CD4-positive, alpha-beta memory T cell (primary cell): Measurements from ENCODE around the gene ZNF260. TPM values are rescaled to one million over a fixed set of nuclear protein-coding genes. Genes with fewer than 3 reads are reported as not detected.
"Not testable (repeated sequence)": the region's sequence is repeated elsewhere in the genome, so short reads cannot be mapped to it uniquely, and the experiment has no call there.

Experiments
- CTCF ChIA-PET: fragments of 350-600 bp; sonication (Branson Sonifier 250); formaldehyde crosslinking; loops from one replicate; lab custom pipeline; 2021; ENCODE audit warnings: inconsistent platforms; ENCODE audit not compliant: partially characterized antibody; lab: Charles Lee
- POLR2A ChIA-PET: fragments of 350-600 bp; sonication (Branson Sonifier 250); formaldehyde crosslinking; loops from one replicate; lab custom pipeline; 2021; ENCODE audit not compliant: partially characterized antibody; lab: Charles Lee
- DNase-seq, 5 donors: peaks; one replicate each; pipeline versions ENCODE4 v3.0.0 to v3.0.0-alpha.2; 2020 to 2022; ENCODE audit warnings: mixed read lengths in 1 of 5
- H3K27ac ChIP-seq: one replicate; pipeline ENCODE4 v1.7.0; 2013; ENCODE audit warnings: low read depth, low read length
- H3K27me3 ChIP-seq: 2 replicates; pipeline ENCODE4 v1.7.0; 2013; ENCODE audit warnings: mild to moderate bottlenecking, low read length, moderate library complexity; ENCODE audit not compliant: insufficient read depth
- H3K36me3 ChIP-seq: 2 replicates; pipeline ENCODE4 v1.7.0; 2013; ENCODE audit warnings: mild to moderate bottlenecking, low read length, moderate library complexity; ENCODE audit not compliant: insufficient read depth
- H3K4me1 ChIP-seq: 2 replicates; pipeline ENCODE4 v1.7.0; 2013; ENCODE audit warnings: mild to moderate bottlenecking, low read length, moderate library complexity; ENCODE audit not compliant: insufficient read depth
- H3K4me3 ChIP-seq, 2 donors: one replicate each; pipeline ENCODE4 v1.7.0; 2013; ENCODE audit warnings: low read length in 2 of 2, mild to moderate bottlenecking in 1 of 2
- H3K9me3 ChIP-seq, 2 donors: one replicate each; pipeline ENCODE4 v1.7.0; 2013; ENCODE audit warnings: low read length in 2 of 2, control low read depth in 1 of 2; ENCODE audit not compliant: control insufficient read depth in 1 of 2
- H3K27ac Mint-ChIP-seq, 7 donors: one replicate each; pipeline ENCODE4 v1.8.0; 2020 to 2021; ENCODE audit warnings: mixed read lengths in 7 of 7, mild to moderate bottlenecking in 6 of 7, inconsistent platforms in 3 of 7, moderate library complexity in 3 of 7
- H3K27me3 Mint-ChIP-seq, 2 donors: one replicate each; pipeline ENCODE4 v1.8.0; 2020 to 2021; ENCODE audit warnings: mixed read lengths in 2 of 2
- H3K36me3 Mint-ChIP-seq, 2 donors: one replicate each; pipeline ENCODE4 v1.8.0; 2020 to 2021; ENCODE audit warnings: mixed read lengths in 2 of 2, inconsistent platforms in 1 of 2, mild to moderate bottlenecking in 1 of 2
- H3K4me1 Mint-ChIP-seq, 4 donors: one replicate each; pipeline ENCODE4 v1.8.0; 2020 to 2021; ENCODE audit warnings: mixed read lengths in 4 of 4, mild to moderate bottlenecking in 1 of 4
- H3K4me3 Mint-ChIP-seq, 8 donors: one replicate each; pipeline ENCODE4 v1.8.0; 2020 to 2021; ENCODE audit warnings: mixed read lengths in 8 of 8, mild to moderate bottlenecking in 7 of 8, moderate library complexity in 6 of 8, inconsistent platforms in 3 of 8
- H3K9me3 Mint-ChIP-seq, 8 donors: one replicate each; pipeline ENCODE4 v1.8.0; 2020 to 2021; ENCODE audit warnings: mixed read lengths in 8 of 8, mild to moderate bottlenecking in 5 of 8, inconsistent platforms in 3 of 8, moderate library complexity in 1 of 8
- intact Hi-C: fragments of 100-400 bp; cut with micrococcal nuclease; formaldehyde crosslinking; loops from one replicate; pipeline ENCODE4 v1.15.1; 2023
- polyA plus RNA-seq, 2 donors: library from polyadenylated mRNA; unstranded; fragments of 300-500 nt; fragmentation: Illumina TruSeq; gene quantifications; one replicate each; pipeline ENCODE4 v1.2.3, GENCODE V29; 2021
- total RNA-seq, 2 experiments: library from RNA; stranded (reverse); gene quantifications; one replicate each; pipeline ENCODE4 v1.2.3, GENCODE V29; 2021

ZNF260 gene
- total and polyA plus RNA-seq, 4 experiments from 2014 or later: 6.4 to 18.8 (median 13.3) TPM

DNA sequence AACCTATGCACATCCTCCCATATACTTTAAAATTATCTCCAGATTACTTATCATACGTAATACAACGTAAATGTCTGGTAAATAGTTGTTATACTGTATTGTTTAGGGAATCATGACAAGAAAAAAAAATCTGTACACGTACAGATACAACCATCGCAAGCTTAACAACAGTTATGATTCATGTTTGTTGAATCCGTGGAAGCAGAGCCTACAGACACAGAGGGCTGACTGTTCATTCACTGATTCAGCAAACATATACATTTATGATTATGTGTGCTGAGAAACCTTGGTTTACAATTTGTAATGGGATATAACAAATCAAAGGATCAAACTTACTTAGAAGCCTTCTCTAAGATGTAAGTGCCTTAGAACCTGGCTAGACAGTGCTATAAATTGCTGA lies 1.5 kb downstream of the ZNF260 start:
- H3K4me3 ChIP-seq: no peak overlapping the region
- Mint-ChIP-seq H3K9me3 (peaks cover 2 to 58% (median 34%) of the 10 kb centered on the region in 8 donors), H3K4me1 (peaks cover 21 to 34% (median 25%) of the 10 kb centered on the region in 4 donors), H3K36me3 (peaks cover 38 to 54% of the 10 kb centered on the region in 2 donors), H3K4me3 (peak overlapping the region; percentile 39 to 72 (median 65)), H3K27me3 (no peaks in the 10 kb centered on the region), H3K27ac (peak overlapping the region in 3 of 7 donors; percentile 7 to 91 (median 29))
- H3K36me3 ChIP-seq: peaks cover 16% of the 10 kb centered on the region
- H3K9me3 ChIP-seq: peaks cover 0 to 29% of the 10 kb centered on the region in 2 donors
- no peak overlapping the region for H3K27ac ChIP-seq
- peaks cover 22% of the 10 kb centered on the region for H3K4me1 ChIP-seq
- CTCF ChIA-PET: no interaction called here
- DNase-seq: no peak
- POLR2A ChIA-PET: interaction anchor here (4.6 kb wide), 1 partner anchor 38 kb away, joined by 51 read pairs; the partner anchor contains the start of gene ZNF566
- intact Hi-C loops: loop anchor here (5.0 kb wide), 1 partner anchor 691 kb away; the partner anchor contains the start of gene ZNF383
- no peaks in the 10 kb centered on the region for H3K27me3 ChIP-seq

DNA sequence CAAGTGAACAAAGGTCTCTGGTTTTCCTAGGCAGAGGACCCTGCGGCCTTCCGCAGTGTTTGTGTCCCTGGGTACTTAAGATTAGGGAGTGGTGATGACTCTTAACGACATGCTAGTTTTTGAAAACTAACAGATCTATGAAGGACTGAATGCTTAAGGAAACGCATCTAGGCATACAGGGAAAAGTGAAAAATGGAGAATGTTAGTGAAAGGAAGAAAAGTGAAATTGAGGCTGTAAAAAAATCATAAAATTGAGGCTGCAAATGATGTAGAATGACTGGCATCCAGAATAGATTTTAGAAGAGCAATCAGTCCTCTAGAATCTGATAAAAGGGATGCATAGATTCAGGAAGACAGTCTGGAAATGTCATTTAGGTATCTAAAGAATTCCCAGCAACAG lies 3.5 kb downstream of the ZNF260 start:
- ChIA-PET POLR2A (no interaction called here), CTCF (no interaction called here)
- intact Hi-C loops: loop anchor here (5.0 kb wide), 1 partner anchor 693 kb away; the partner anchor contains the start of gene ZNF383
- Mint-ChIP-seq H3K9me3 (peaks cover 2 to 68% (median 45%) of the 10 kb centered on the region in 8 donors), H3K4me3 (no peak overlapping the region), H3K27me3 (no peaks in the 10 kb centered on the region), H3K27ac (no peak overlapping the region), H3K4me1 (peaks cover 21 to 34% (median 25%) of the 10 kb centered on the region in 4 donors), H3K36me3 (peaks cover 53 to 59% of the 10 kb centered on the region in 2 donors)
- Histone ChIP-seq H3K4me3 (no peak overlapping the region), H3K27me3 (no peaks in the 10 kb centered on the region), H3K4me1 (peaks cover 22% of the 10 kb centered on the region), H3K36me3 (peaks cover 19% of the 10 kb centered on the region), H3K27ac (no peak overlapping the region), H3K9me3 (peaks cover 0 to 30% of the 10 kb centered on the region in 2 donors)
- no peak for DNase-seq

DNA sequence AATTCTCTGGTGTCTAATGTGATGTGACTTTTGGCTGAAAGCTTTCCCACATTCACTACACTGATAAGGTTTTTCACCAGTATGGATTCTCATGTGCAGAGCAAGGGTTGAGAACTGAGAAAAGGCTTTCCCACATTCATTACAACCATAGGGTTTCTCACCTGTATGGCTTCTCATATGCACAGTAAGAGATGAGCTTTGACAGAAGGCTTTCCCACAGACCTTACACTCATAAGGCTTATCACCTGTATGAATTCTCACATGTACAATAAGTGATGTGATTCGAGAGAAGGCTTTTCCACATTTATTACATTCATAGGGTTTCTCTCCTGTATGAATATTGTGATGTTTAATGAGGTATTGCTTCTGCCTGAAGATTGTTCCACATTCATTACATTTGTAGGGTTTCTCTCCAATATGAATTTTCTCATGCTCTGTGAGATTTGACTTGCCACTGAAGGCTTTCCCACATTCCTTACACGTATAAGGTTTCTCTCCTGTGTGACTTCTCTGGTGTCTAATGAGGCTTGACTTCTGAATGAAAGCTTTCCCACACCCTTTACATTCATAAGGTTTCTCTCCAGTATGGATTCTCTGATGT lies 14.0 kb downstream of the ZNF260 start:
- no peak overlapping the region for H3K4me3 Mint-ChIP-seq
- H3K36me3 Mint-ChIP-seq: peaks cover 52 to 57% of the 10 kb centered on the region in 2 donors
- POLR2A ChIA-PET: no interaction called here
- H3K9me3 ChIP-seq: peaks cover 16 to 66% of the 10 kb centered on the region in 2 donors
- H3K9me3 Mint-ChIP-seq: peaks cover 6 to 94% (median 80%) of the 10 kb centered on the region in 8 donors
- intact Hi-C loops: no loop called here
- H3K27ac Mint-ChIP-seq: no peak overlapping the region
- DNase-seq: no peak
- no peak overlapping the region for H3K27ac ChIP-seq
- CTCF ChIA-PET: no interaction called here
- no peaks in the 10 kb centered on the region for H3K4me1 ChIP-seq
- H3K4me3 ChIP-seq: no peak overlapping the region
- peaks cover 32% of the 10 kb centered on the region for H3K36me3 ChIP-seq
- H3K27me3 Mint-ChIP-seq: no peaks in the 10 kb centered on the region
- no peaks in the 10 kb centered on the region for H3K27me3 ChIP-seq
- H3K4me1 Mint-ChIP-seq: peaks cover 0 to 6% (median 0%) of the 10 kb centered on the region in 4 donors

DNA sequence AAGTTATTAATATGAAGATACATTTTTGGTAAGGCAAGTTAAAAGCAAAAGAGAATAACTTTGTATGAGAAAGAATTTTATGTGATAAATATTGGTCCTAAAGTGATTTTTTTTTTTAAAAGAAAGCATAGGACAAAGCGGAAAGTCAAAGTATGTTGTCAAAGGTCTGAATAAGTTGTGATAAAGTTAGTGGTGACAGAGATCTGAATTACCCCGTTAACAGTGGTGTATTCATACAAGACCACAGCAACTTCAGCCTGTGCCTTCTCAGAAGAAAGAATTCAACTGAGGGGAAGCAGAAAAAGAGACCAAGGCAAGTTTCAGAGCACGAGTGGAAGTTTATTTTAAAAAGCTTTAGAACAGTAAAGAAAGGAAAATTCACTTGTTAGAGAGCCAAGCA lies 19.7 kb downstream of the ZNF260 start:
- H3K4me1 ChIP-seq: no peaks in the 10 kb centered on the region
- ChIA-PET CTCF (no interaction called here), POLR2A (no interaction called here)
- no peak for DNase-seq
- H3K36me3 ChIP-seq: no peaks in the 10 kb centered on the region
- peaks cover 8 to 12% of the 10 kb centered on the region in 2 donors for H3K36me3 Mint-ChIP-seq
- no peak overlapping the region for H3K4me3 ChIP-seq
- no peak overlapping the region for H3K27ac Mint-ChIP-seq
- no peaks in the 10 kb centered on the region for H3K4me1 Mint-ChIP-seq
- peaks cover 0 to 36% of the 10 kb centered on the region in 2 donors for H3K9me3 ChIP-seq
- no peaks in the 10 kb centered on the region for H3K27me3 ChIP-seq
- no peak overlapping the region for H3K27ac ChIP-seq
- H3K27me3 Mint-ChIP-seq: no peaks in the 10 kb centered on the region
- intact Hi-C loops: no loop called here
- no peak overlapping the region for H3K4me3 Mint-ChIP-seq
- peaks cover 0 to 96% (median 66%) of the 10 kb centered on the region in 8 donors for H3K9me3 Mint-ChIP-seq

DNA sequence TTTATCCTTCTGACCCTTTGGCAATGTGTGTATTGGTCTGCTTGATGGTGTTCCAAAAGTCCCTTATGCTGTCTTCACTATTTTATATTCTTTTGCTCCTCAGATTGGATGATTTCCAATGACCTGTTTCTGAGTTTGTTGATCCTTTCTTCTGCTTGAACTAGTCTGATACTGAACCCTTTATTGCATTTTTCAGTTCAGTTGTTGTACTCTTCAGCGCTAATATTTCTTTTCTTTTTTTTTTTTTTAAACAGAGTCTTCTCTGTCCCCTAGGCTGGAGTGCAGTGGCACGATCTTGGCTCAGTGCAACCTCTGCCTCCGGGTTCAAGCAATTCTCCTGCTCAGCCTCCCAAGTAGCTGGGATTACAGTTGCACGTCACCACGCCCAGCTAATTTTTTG lies 26.1 kb downstream of the ZNF260 start:
- DNase-seq: no peak
- intact Hi-C loops: no loop called here
- no peaks in the 10 kb centered on the region for H3K4me1 Mint-ChIP-seq
- ChIA-PET CTCF (no interaction called here), POLR2A (no interaction called here)
- no peaks in the 10 kb centered on the region for H3K27me3 ChIP-seq
- no peak overlapping the region for H3K4me3 ChIP-seq
- H3K4me3 Mint-ChIP-seq: no peak overlapping the region
- peaks cover 0 to 19% of the 10 kb centered on the region in 2 donors for H3K9me3 ChIP-seq
- no peaks in the 10 kb centered on the region for H3K4me1 ChIP-seq
- no peaks in the 10 kb centered on the region for H3K27me3 Mint-ChIP-seq
- no peak overlapping the region for H3K27ac Mint-ChIP-seq
- no peak overlapping the region for H3K27ac ChIP-seq
- peaks cover 12% of the 10 kb centered on the region in 2 donors for H3K36me3 Mint-ChIP-seq
- H3K9me3 Mint-ChIP-seq: peaks cover 2 to 89% (median 52%) of the 10 kb centered on the region in 8 donors
- no peaks in the 10 kb centered on the region for H3K36me3 ChIP-seq

DNA sequence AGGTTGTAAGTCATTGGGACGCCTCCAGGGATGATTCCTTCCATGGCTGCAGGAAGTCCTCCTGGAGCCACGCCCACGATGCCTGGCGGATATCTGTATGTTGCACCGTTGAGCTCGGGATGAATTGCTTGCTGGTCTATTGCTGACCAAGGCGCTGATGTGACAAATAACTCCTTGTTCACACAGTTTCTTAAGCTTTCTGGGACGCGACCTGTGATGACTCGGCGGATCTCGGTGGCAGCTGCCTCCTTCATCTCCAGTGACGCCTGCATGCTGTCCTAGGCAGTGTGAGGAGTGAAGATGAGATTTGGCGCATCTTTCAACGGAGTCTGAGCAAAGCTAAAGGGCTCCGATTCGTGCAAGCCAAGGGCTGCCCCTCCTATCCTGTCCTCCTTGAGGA lies 31.1 kb downstream of the ZNF260 start:
- no peak overlapping the region for H3K27ac Mint-ChIP-seq
- no peaks in the 10 kb centered on the region for H3K27me3 Mint-ChIP-seq

DNA sequence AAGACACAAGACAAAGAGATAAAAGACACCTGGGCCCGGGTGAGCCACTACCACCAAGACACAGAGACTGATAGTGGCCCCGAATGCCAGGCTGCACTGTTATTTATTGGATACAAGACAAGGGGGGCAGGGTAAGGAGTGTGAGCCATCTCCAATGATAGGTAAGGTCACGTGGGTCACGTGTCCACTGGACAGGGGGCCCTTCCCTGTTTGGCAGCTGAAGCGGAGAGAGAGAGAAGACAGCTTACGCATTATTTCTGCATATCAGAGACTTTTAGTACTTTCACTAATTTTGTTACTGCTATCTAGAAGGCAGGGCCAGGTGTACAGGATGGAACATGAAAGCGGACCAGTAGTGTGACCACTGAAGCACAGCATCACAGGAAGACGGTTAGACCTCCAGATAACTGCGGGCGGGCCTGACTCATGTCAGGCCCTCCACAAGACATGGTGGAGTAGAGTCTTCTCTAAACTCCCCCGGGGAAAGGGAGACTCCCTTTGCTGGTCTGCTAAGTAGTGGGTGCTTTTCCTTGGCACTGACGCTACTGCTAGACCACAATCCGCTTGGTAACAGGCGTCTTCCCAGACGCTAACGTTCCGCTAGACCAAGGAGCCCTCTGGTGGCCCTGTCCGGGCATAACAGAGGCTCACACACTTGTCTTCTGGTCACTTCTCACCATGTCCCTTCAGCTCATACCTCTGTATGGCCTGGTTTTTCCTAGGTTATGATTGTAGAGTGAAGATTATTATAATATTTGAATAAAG lies 35.2 kb downstream of the ZNF260 start:
- DNase-seq: peak in 1 of 5 donors; percentile 9
- H3K27ac Mint-ChIP-seq, H3K4me3 ChIP-seq, H3K27me3 Mint-ChIP-seq, H3K27me3 ChIP-seq, intact Hi-C loops, H3K36me3 ChIP-seq, H3K27ac ChIP-seq, POLR2A ChIA-PET, H3K9me3 ChIP-seq, CTCF ChIA-PET: not testable (repeated sequence)
- peaks cover 0 to 35% (median 18%) of the 10 kb centered on the region in 8 donors for H3K9me3 Mint-ChIP-seq
- peak overlapping the region in 1 of 8 donors; percentile 27 for H3K4me3 Mint-ChIP-seq
- peaks cover 13 to 28% (median 21%) of the 10 kb centered on the region in 4 donors for H3K4me1 Mint-ChIP-seq
- peaks cover 17% of the 10 kb centered on the region for H3K4me1 ChIP-seq
- peaks cover 3 to 20% of the 10 kb centered on the region in 2 donors for H3K36me3 Mint-ChIP-seq

More for the DNA sequence above, 31.1 kb downstream of the ZNF260 start:
- ChIA-PET CTCF (no interaction called here), POLR2A (no interaction called here)
- Mint-ChIP-seq H3K4me1 (no peaks in the 10 kb centered on the region), H3K9me3 (peaks cover 2 to 59% (median 33%) of the 10 kb centered on the region in 8 donors), H3K36me3 (peaks cover 8 to 11% of the 10 kb centered on the region in 2 donors), H3K4me3 (no peak overlapping the region)
- Histone ChIP-seq H3K4me3 (no peak overlapping the region), H3K9me3 (peaks cover 0 to 9% of the 10 kb centered on the region in 2 donors), H3K27me3 (no peaks in the 10 kb centered on the region), H3K36me3 (no peaks in the 10 kb centered on the region), H3K27ac (no peak overlapping the region), H3K4me1 (no peaks in the 10 kb centered on the region)
- intact Hi-C loops: no loop called here
- DNase-seq: no peak
